Neural cell (in vitro differentiated cells): ENCODE measurements around the gene GASK1A. TPM values are rescaled to one million over a fixed set of nuclear protein-coding genes. Genes with fewer than 3 reads are reported as not detected.

Source experiments
- H2AFZ ChIP-seq: fragments of 200-600, 300-800 bp; sonication (generic), shearing (Covaris generic); 2 replicates; pipeline ENCODE4 v1.6.0; 2014; ENCODE audit warnings: low read depth, mild to moderate bottlenecking, antibody characterized with exemption, low read length, moderate library complexity
- H3F3A ChIP-seq: fragments of 200-600 bp; shearing (Covaris generic); 2 replicates; pipeline ENCODE4 v1.6.1; 2016; ENCODE audit warnings: mild to moderate bottlenecking, moderate library complexity, mixed read lengths, antibody characterized with exemption, low read length; ENCODE audit not compliant: insufficient read depth, poor library complexity, severe bottlenecking
- H3K27ac ChIP-seq: fragments of 200-600, 300-800 bp; sonication (generic), shearing (Covaris generic); 2 replicates; pipeline ENCODE4 v1.5.1; 2014; ENCODE audit warnings: mild to moderate bottlenecking, low read length, moderate library complexity
- H3K27me3 ChIP-seq: fragments of 300-800, 200-600 bp; sonication (generic), shearing (Covaris generic); 2 replicates; pipeline ENCODE4 v1.6.0; 2014; ENCODE audit warnings: mild to moderate bottlenecking, low read depth, low read length, moderate library complexity; ENCODE audit not compliant: insufficient read depth
- H3K36me3 ChIP-seq: fragments of 300-800, 200-600 bp; sonication (generic), shearing (Covaris generic); 2 replicates; pipeline ENCODE4 v1.5.1; 2014; ENCODE audit warnings: mild to moderate bottlenecking, antibody characterized with exemption, low read length, moderate library complexity; ENCODE audit not compliant: insufficient read depth
- H3K4me2 ChIP-seq: fragments of 300-800, 200-600 bp; sonication (generic), shearing (Covaris generic); 2 replicates; pipeline ENCODE4 v1.6.0; 2014; ENCODE audit warnings: mild to moderate bottlenecking, low read length
- H3K4me3 ChIP-seq: fragments of 300-800, 200-600 bp; sonication (generic), shearing (Covaris generic); 2 replicates; pipeline ENCODE4 v1.5.1; 2014; ENCODE audit warnings: mild to moderate bottlenecking, low read length, moderate library complexity
- H3K79me2 ChIP-seq: fragments of 200-600 bp; shearing (Covaris generic); replicated peaks from 2 replicates; pipeline ENCODE4 v1.6.0; 2014; ENCODE audit warnings: mild to moderate bottlenecking, low read length, moderate library complexity; ENCODE audit not compliant: insufficient read depth
- H3K9ac ChIP-seq: fragments of 300-800, 200-600 bp; sonication (generic), shearing (Covaris generic); 2 replicates; pipeline ENCODE4 v1.6.1; 2016; ENCODE audit warnings: mild to moderate bottlenecking, low read length, mixed read lengths
- H3K9me2 ChIP-seq: fragments of 200-600 bp; shearing (Covaris generic); 2 replicates; pipeline ENCODE4 v1.6.1; 2016; ENCODE audit warnings: mild to moderate bottlenecking, low read length, mixed read lengths; ENCODE audit not compliant: insufficient read depth
- H3K9me3 ChIP-seq: fragments of 200-600, 300-800 bp; sonication (generic), shearing (Covaris generic); 2 replicates; pipeline ENCODE4 v1.6.1; 2016; ENCODE audit warnings: mild to moderate bottlenecking, mixed run types, low read length, moderate library complexity, mixed read lengths
- H4K20me1 ChIP-seq: fragments of 200-600 bp; shearing (Covaris generic); 2 replicates; pipeline ENCODE4 v1.6.1; 2016; ENCODE audit warnings: mild to moderate bottlenecking, mixed run types; ENCODE audit not compliant: insufficient read depth
- EP300 ChIP-seq: fragments of 450-650 bp; conservative IDR thresholded peaks from 2 replicates; pipeline ENCODE4 v1.6.1; 2014; ENCODE audit warnings: antibody characterized with exemption, mild to moderate bottlenecking, moderate library complexity; ENCODE audit not compliant: poor library complexity, severe bottlenecking
- EZH2 ChIP-seq: fragments of 200-600, 300-800 bp; shearing (Covaris generic), sonication (generic); IDR thresholded peaks from 2 replicates; pipeline ENCODE4 v1.6.1; 2014; ENCODE audit warnings: antibody characterized with exemption, low read length, borderline replicate concordance, mild to moderate bottlenecking; ENCODE audit not compliant: insufficient read depth, poor library complexity, severe bottlenecking
- MXI1 ChIP-seq: fragments of 450-650 bp; conservative IDR thresholded peaks from 2 replicates; pipeline ENCODE4 v1.6.1; 2014; ENCODE audit warnings: antibody characterized with exemption, mild to moderate bottlenecking; ENCODE audit not compliant: poor library complexity, severe bottlenecking
- POLR2AphosphoS5 ChIP-seq: IDR thresholded peaks from 2 replicates; pipeline ENCODE4 v1.6.1; 2012
- RAD21 ChIP-seq: fragments of 450-650 bp; conservative IDR thresholded peaks from 2 replicates; pipeline ENCODE4 v1.6.1; 2014; ENCODE audit warnings: antibody characterized with exemption, mild to moderate bottlenecking, moderate library complexity
- REST ChIP-seq: IDR thresholded peaks from 2 replicates; pipeline ENCODE4 v1.6.1; 2012; ENCODE audit warnings: borderline replicate concordance
- SMC3 ChIP-seq: fragments of 450-650 bp; conservative IDR thresholded peaks from 2 replicates; pipeline ENCODE4 v1.6.1; 2014; ENCODE audit warnings: antibody characterized with exemption, mild to moderate bottlenecking, moderate library complexity; ENCODE audit not compliant: poor library complexity
- TAF1 ChIP-seq: IDR thresholded peaks from 2 replicates; pipeline ENCODE4 v1.6.1; 2012; ENCODE audit warnings: low read depth
- polyA plus RNA-seq: library from polyadenylated mRNA; depleted of rRNA; stranded (reverse); fragments of >200 nt; gene quantifications from 2 replicates; pipeline ENCODE4 v1.2.3, GENCODE V29; 2014
- TF ChIP-seq, protein P1 (sequence below): fragments of 450-650 bp; IDR thresholded peaks from 2 replicates; pipeline ENCODE4 v1.5.1; 2014; ENCODE audit warnings: antibody characterized with exemption, mild to moderate bottlenecking, moderate library complexity; ENCODE audit not compliant: poor library complexity, severe bottlenecking

Gene GASK1A
- polyA plus RNA-seq, 1 donor from 2014 or later: not detected

GRCh38 chr3:43091481-43091880 lies 112.4 kb downstream of the GASK1A start:
- H3K4me2 ChIP-seq: no peak overlapping the region
- H3F3A ChIP-seq: no peaks in the 10 kb centered on the region
- no peaks in the 10 kb centered on the region for H3K9me3 ChIP-seq
- H3K36me3 ChIP-seq: no peaks in the 10 kb centered on the region
- H3K27me3 ChIP-seq: no peaks in the 10 kb centered on the region
- H3K4me3 ChIP-seq: no peak overlapping the region
- H3K79me2 ChIP-seq: no peaks in the 10 kb centered on the region
- H2AFZ ChIP-seq: no peak overlapping the region
- no peaks in the 10 kb centered on the region for H3K9me2 ChIP-seq
- H3K27ac ChIP-seq: no peak overlapping the region
- H4K20me1 ChIP-seq: no peaks in the 10 kb centered on the region
- TF ChIP-seq, protein P1, sequence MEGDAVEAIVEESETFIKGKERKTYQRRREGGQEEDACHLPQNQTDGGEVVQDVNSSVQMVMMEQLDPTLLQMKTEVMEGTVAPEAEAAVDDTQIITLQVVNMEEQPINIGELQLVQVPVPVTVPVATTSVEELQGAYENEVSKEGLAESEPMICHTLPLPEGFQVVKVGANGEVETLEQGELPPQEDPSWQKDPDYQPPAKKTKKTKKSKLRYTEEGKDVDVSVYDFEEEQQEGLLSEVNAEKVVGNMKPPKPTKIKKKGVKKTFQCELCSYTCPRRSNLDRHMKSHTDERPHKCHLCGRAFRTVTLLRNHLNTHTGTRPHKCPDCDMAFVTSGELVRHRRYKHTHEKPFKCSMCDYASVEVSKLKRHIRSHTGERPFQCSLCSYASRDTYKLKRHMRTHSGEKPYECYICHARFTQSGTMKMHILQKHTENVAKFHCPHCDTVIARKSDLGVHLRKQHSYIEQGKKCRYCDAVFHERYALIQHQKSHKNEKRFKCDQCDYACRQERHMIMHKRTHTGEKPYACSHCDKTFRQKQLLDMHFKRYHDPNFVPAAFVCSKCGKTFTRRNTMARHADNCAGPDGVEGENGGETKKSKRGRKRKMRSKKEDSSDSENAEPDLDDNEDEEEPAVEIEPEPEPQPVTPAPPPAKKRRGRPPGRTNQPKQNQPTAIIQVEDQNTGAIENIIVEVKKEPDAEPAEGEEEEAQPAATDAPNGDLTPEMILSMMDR: no peak
- TF ChIP-seq POLR2AphosphoS5 (no peak), TAF1 (no peak), REST (no peak), EZH2 (no peak), RAD21 (no peak), MXI1 (no peak), EP300 (no peak), SMC3 (no peak)
- H3K9ac ChIP-seq: no peak overlapping the region

- Histone ChIP-seq H3K36me3 (no peaks in the 10 kb centered on the region), H3K27me3 (no peaks in the 10 kb centered on the region), H3K9me3 (no peaks in the 10 kb centered on the region), H3K27ac (no peak overlapping the region), H3K79me2 (no peaks in the 10 kb centered on the region), H3K4me3 (no peak overlapping the region), H4K20me1 (no peaks in the 10 kb centered on the region), H3K9me2 (no peaks in the 10 kb centered on the region), H3F3A (no peaks in the 10 kb centered on the region), H2AFZ (no peak overlapping the region), H3K4me2 (no peak overlapping the region), H3K9ac (no peak overlapping the region)
- TF ChIP-seq REST: no peak
- TF ChIP-seq TAF1: no peak
Measured at GRCh38 chr3:43093006-43093405, 113.9 kb downstream of the GASK1A start.
